AG09309 (cell line): ENCODE results near the gene ZNF280D.

ENCODE experiments used
- DNase-seq: peaks from one replicate; pipeline ENCODE4 v3.0.0-alpha.2; 2010; ENCODE audit warnings: low read depth
- H3K4me3 ChIP-seq: 2 replicates; pipeline ENCODE4 v1.5.1; 2011; ENCODE audit warnings: mild to moderate bottlenecking, low read depth, low read length, moderate library complexity; ENCODE audit not compliant: control insufficient read depth
- TF ChIP-seq, protein P1 (sequence below): IDR thresholded peaks from 2 replicates; pipeline ENCODE4 v1.5.1; 2011; ENCODE audit warnings: mild to moderate bottlenecking, low read depth, low read length, inconsistent platforms; ENCODE audit not compliant: insufficient read depth, control insufficient read depth; ENCODE audit errors: missing control alignments

Gene ZNF280D

DNA sequence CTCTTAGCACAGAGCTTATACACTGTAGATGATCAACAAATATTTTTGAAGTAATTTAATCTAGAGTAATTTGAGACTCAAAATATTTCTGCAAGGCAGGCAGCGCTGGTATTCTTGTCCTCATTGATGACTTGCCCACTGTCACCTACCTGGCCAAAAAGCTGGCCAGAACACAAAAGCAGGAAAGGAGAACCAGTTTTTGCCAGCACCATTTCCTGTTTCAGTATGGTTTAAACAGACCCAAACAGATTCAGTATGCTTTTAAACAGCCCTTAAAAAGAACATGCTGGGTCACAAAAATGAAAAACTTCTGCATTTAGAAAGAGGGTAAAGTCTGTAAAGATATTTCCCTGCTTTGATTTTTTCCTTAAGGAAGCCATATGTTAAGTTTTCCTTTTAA lies 42.3 kb upstream of the ZNF280D start:
- H3K4me3 ChIP-seq: no peak overlapping the region
- TF ChIP-seq, protein P1, sequence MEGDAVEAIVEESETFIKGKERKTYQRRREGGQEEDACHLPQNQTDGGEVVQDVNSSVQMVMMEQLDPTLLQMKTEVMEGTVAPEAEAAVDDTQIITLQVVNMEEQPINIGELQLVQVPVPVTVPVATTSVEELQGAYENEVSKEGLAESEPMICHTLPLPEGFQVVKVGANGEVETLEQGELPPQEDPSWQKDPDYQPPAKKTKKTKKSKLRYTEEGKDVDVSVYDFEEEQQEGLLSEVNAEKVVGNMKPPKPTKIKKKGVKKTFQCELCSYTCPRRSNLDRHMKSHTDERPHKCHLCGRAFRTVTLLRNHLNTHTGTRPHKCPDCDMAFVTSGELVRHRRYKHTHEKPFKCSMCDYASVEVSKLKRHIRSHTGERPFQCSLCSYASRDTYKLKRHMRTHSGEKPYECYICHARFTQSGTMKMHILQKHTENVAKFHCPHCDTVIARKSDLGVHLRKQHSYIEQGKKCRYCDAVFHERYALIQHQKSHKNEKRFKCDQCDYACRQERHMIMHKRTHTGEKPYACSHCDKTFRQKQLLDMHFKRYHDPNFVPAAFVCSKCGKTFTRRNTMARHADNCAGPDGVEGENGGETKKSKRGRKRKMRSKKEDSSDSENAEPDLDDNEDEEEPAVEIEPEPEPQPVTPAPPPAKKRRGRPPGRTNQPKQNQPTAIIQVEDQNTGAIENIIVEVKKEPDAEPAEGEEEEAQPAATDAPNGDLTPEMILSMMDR: no peak
- DNase-seq: no peak

DNA sequence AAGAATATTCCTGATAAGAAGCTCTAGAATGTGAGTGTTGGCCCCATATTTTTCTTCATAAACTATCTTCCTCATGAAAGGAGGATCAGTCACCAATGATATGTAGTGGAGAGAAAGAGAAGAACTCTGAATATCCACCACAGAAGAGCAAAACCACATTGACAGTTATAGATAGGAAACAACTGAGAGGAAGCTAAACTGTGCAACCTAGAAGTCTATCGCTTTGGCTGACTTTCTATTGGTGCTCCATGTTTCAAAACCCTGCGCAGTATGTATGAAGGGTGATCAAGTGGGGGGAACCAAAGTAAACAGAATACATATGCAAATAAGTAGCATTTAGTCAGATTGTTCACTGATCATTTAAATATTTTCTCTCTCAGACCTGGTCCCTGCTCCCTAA lies 41.0 kb upstream of the ZNF280D start:
- H3K4me3 ChIP-seq: no peak overlapping the region
- TF ChIP-seq, protein P1: no peak
- DNase-seq: no peak

DNA sequence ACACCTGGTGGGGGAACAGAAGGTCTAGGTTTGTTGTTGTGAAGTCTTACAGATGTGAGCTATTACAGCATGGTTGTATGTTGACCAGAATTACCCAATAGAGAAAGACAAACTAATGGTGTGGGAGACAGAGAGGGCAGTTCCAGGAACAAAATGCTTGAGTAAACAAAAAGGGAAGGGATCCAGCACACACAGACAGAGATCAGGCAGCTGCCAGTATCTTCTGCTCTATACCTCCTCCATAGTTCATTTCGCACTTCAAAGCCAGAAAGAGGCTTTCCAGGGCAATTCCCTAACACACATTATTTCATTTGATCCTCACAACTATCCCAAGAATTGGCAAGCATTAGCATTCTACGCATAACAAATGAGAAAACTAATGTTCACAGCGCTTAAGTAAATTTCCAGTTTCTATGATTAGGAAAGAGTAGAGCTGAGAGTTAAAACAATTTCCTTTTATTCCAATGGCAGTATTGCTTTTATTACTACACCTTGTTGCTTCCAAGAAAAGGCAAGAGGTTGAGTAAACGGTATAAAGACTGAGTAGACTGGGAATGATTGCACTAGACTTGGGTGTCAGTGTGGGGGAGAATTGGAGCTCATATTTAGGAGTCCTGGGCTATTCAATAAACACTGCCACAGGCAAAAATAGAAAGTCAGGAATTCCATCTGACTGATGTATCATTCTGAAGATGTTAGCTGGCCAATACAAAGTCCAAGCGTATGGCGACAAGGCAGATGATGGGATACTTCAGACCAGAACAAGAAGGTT lies 39.7 kb upstream of the ZNF280D start:
- TF ChIP-seq, protein P1: no peak
- H3K4me3 ChIP-seq: no peak overlapping the region
- no peak for DNase-seq

DNA sequence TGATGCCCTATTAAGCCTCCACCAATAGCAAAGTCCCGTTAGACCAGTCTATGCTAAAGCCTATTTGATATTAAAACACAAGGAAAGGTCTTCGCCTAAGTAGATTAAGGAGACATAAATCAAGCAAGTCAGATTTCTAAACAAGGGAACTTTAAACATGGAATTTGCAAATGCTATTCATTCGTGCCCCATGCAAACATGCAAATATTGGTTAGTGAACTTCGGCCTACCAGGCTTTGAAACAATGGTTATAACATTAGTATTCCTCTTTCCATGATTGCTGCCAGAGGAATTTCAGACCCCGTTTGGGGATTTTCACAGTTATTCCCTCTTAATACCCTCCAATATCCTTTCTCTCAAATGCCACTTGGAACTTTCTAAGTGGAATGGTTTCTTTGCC lies 36.9 kb upstream of the ZNF280D start:
- no peak overlapping the region for H3K4me3 ChIP-seq
- TF ChIP-seq, protein P1: no peak
- DNase-seq: no peak

DNA sequence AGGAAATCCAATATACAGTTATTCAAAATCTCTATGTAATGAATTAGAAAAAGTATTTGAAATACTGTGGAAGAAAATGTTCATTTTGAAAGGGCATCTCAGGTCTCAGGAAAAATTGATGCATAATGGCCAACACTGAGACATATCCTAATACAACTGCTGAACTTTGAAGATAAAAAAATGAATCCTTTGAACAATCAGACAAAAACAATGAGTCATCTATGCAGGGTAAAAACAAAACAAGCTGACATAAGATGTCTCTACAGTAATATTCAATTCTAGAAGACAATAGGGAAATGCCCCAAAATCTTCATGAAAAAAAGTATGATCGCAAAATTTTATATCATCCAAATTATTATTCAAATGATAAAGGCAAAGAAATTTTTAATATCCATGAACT lies 34.0 kb upstream of the ZNF280D start:
- DNase-seq: no peak
- TF ChIP-seq, protein P1: no peak
- no peak overlapping the region for H3K4me3 ChIP-seq

DNA sequence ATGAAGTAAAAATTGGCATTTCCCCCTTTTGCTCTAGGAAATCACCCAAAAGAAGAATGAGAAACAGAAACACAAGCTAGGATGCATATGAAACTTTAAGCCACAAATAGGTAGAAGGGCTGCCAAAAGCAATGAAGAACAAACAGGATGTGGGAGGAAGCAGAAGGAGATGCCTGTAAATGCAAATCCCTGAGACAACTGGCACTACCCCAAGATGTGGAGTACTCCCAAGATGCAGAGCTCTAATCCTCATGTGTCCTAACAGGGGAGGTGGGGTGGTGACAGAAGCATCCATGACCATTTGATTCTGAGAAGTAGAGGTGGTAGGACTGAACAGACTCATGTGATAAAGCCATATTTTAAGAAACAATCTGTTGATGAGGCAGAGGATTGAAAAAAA lies 31.9 kb upstream of the ZNF280D start:
- TF ChIP-seq, protein P1: no peak
- no peak overlapping the region for H3K4me3 ChIP-seq
- no peak for DNase-seq
